GM18499 (cell line): ENCODE measurements around the gene SEC14L2.

Experiments
- ATAC-seq: cut with Tn5 transposase; IDR thresholded peaks from one replicate; pipeline ENCODE4 v1.9.1; 2021; ENCODE audit warnings: moderate number of reproducible peaks; ENCODE audit not compliant: insufficient read depth, unreplicated experiment

SEC14L2 gene

GRCh38 chr22:30424534-30425326 is 27.9 kb downstream of the SEC14L2 start:
- ATAC-seq = no peak

GRCh38 chr22:30425327-30425615 is 28.5 kb downstream of the SEC14L2 start:
- ATAC-seq = no peak

- ATAC-seq = no peak
These were observed 29.0 kb downstream of the SEC14L2 start, which contains the start of gene MTFP1 for GRCh38 chr22:30425616-30426387. MTFP1 (plus strand) TSS chr22:30425768; CDS start chr22:30425880, 112 bp downstream.

GRCh38 chr22:30426388-30427353 is 29.9 kb downstream of the SEC14L2 start:
- ATAC-seq = no peak

- ATAC-seq = no peak
These were observed 31.1 kb downstream of the SEC14L2 start for GRCh38 chr22:30427871-30428270.

GRCh38 chr22:30429887-30430286 is 33.1 kb downstream of the SEC14L2 start:
- no peak for ATAC-seq

GRCh38 chr22:30430933-30431332 is 34.1 kb downstream of the SEC14L2 start:
- no peak for ATAC-seq

GRCh38 chr22:30432096-30432495 is 35.3 kb downstream of the SEC14L2 start:
- no peak for ATAC-seq

- no peak for ATAC-seq
These were observed 35.7 kb downstream of the SEC14L2 start for GRCh38 chr22:30432520-30432919.

- ATAC-seq = no peak
These were observed 36.4 kb downstream of the SEC14L2 start for GRCh38 chr22:30433227-30433626.

- ATAC-seq = no peak
These were observed 37.0 kb downstream of the SEC14L2 start for GRCh38 chr22:30433773-30434172.

GRCh38 chr22:30434843-30435242 is 38.0 kb downstream of the SEC14L2 start:
- no peak for ATAC-seq

GRCh38 chr22:30435674-30436126 is 38.9 kb downstream of the SEC14L2 start:
- no peak for ATAC-seq

- no peak for ATAC-seq
These were observed 39.4 kb downstream of the SEC14L2 start for GRCh38 chr22:30436196-30436595.

GRCh38 chr22:30438559-30438958 is 41.7 kb downstream of the SEC14L2 start:
- ATAC-seq = no peak

GRCh38 chr22:30439226-30439625 is 42.4 kb downstream of the SEC14L2 start:
- no peak for ATAC-seq

GRCh38 chr22:30439836-30440235 is 43.0 kb downstream of the SEC14L2 start:
- ATAC-seq = no peak

- no peak for ATAC-seq
These were observed 44.3 kb downstream of the SEC14L2 start for GRCh38 chr22:30441088-30441487.

- no peak for ATAC-seq
These were observed 48.0 kb downstream of the SEC14L2 start for GRCh38 chr22:30444632-30445437.
